GM12878 (cell line): ENCODE results near the gene CYSLTR2. TPM values are rescaled to one million over a fixed set of nuclear protein-coding genes. Genes with fewer than 3 reads are reported as not detected.

Source experiments
- ATAC-seq: fragments of 200-7000 bp; cut with Tn5 transposase; 3 replicates; pipeline ENCODE4 v1.9.1; 2020; ENCODE audit warnings: mild to moderate bottlenecking, moderate library complexity
- BruUV-seq: library from RNA; stranded (reverse); fragments of 400-500 nt; replicated peaks from 2 replicates; lab custom pipeline; 2021; lab: Mats Ljungman, UMichigan
- CTCF ChIA-PET: fragments of 300-600 bp; sonication (Branson Sonifier 250); formaldehyde crosslinking; extraction: SDS; loops from one replicate; lab custom pipeline; 2021; ENCODE audit warnings: inconsistent platforms; lab: Yijun Ruan, JAX
- POLR2A ChIA-PET: fragments of 350-600 bp; formaldehyde crosslinking; extraction: SDS; loops from one replicate; lab custom pipeline; 2021; ENCODE audit warnings: inconsistent platforms; lab: Charles Lee
- RAD21 ChIA-PET: fragments of 300-600 bp; sonication (Branson Sonifier 250); formaldehyde crosslinking; loops from one replicate; lab custom pipeline; 2023; ENCODE audit warnings: antibody characterized with exemption; ENCODE audit not compliant: unreplicated experiment; lab: Charles Lee
- SMC1A ChIA-PET: fragments of 300-600 bp; sonication (Branson Sonifier 250); formaldehyde crosslinking; loops from one replicate; lab custom pipeline; 2023; ENCODE audit not compliant: unreplicated experiment, uncharacterized antibody; lab: Charles Lee
- DNase-seq: peaks from one replicate; pipeline ENCODE4 v3.0.0-alpha.2; 2011; ENCODE audit warnings: low read depth, low spot score
- FAIRE-seq: peaks from 3 replicates; lab custom pipeline; 2011; peaks lifted over from hg19 to GRCh38; lab: Jason Lieb, UNC
- H2AFZ ChIP-seq: 2 replicates; pipeline ENCODE4 v1.6.0; 2011; ENCODE audit warnings: low read depth, low read length, control low read depth; ENCODE audit not compliant: control insufficient read depth
- H3K27ac ChIP-seq: 2 replicates; pipeline ENCODE4 v1.5.1; 2011; ENCODE audit warnings: control low read depth; ENCODE audit not compliant: control insufficient read depth, insufficient read depth
- H3K27me3 ChIP-seq, 2 experiments: replicated peaks in 1 of 2; 2 replicates each; pipeline versions ENCODE4 v1.6.0 to v1.6.1; 2011; ENCODE audit warnings: low read length in 1 of 2; ENCODE audit not compliant: control insufficient read depth in 2 of 2, insufficient read depth in 2 of 2
- H3K36me3 ChIP-seq, 2 experiments: 2 replicates each; pipeline ENCODE4 v1.5.1; 2011; ENCODE audit warnings: low read length in 1 of 2; ENCODE audit not compliant: control insufficient read depth in 2 of 2, insufficient read depth in 2 of 2
- H3K4me1 ChIP-seq: 2 replicates; pipeline ENCODE4 v1.6.1; 2011; ENCODE audit warnings: mild to moderate bottlenecking, low read length, moderate library complexity, mixed read lengths; ENCODE audit not compliant: control insufficient read depth, insufficient read depth
- H3K4me2 ChIP-seq: 2 replicates; pipeline ENCODE4 v1.6.0; 2011; ENCODE audit warnings: control low read depth; ENCODE audit not compliant: control insufficient read depth, insufficient read depth
- H3K4me3 ChIP-seq: fragments of 200-600 bp; sonication (generic); 2 replicates; pipeline ENCODE4 v1.5.1; 2016
- H3K79me2 ChIP-seq: 2 replicates; pipeline ENCODE4 v1.6.0; 2011; ENCODE audit warnings: low read length; ENCODE audit not compliant: control insufficient read depth, insufficient read depth
- H3K9ac ChIP-seq: 2 replicates; pipeline ENCODE4 v1.8.0; 2011; ENCODE audit warnings: low read length, control low read depth, mixed read lengths; ENCODE audit not compliant: control insufficient read depth, insufficient read depth
- H3K9me3 ChIP-seq: replicated peaks from 3 replicates; pipeline ENCODE4 v1.5.1; 2011; ENCODE audit warnings: mild to moderate bottlenecking, low read length; ENCODE audit not compliant: control insufficient read depth, insufficient read depth
- H4K20me1 ChIP-seq: 2 replicates; pipeline ENCODE4 v1.6.0; 2011; ENCODE audit not compliant: control insufficient read depth, insufficient read depth
- ETV6 ChIP-seq, 2 experiments: fragments of 450-650 bp in 1 of 2; IDR thresholded peaks in 1 of 2; conservative IDR thresholded peaks in 1 of 2; 2 replicates each; pipeline ENCODE4 v1.6.1; 2014; ENCODE audit warnings: antibody characterized with exemption in 1 of 2, borderline replicate concordance in 1 of 2, low read depth in 1 of 2, mild to moderate bottlenecking in 1 of 2, moderate library complexity in 1 of 2
- HDAC2 ChIP-seq: fragments of 200-600 bp; sonication (generic); IDR thresholded peaks from 2 replicates; pipeline ENCODE4 v1.6.1; 2017
- HSF1 ChIP-seq: fragments of 150-350 bp; IDR thresholded peaks from 2 replicates; pipeline ENCODE4 v1.6.1; 2014; ENCODE audit warnings: mild to moderate bottlenecking, low read depth, low read length
- MTA3 ChIP-seq: IDR thresholded peaks from 2 replicates; pipeline ENCODE4 v1.6.1; 2012; ENCODE audit warnings: low read length, inconsistent platforms, borderline replicate concordance
- WRNIP1 ChIP-seq: IDR thresholded peaks from 2 replicates; pipeline ENCODE4 v1.6.1; 2011; ENCODE audit warnings: low read depth, low read length, improper control_type of control experiment, borderline replicate concordance
- WGBS: methylation state at CpG from one replicate; pipeline ENCODE4 v1.1.6; 2016; ENCODE audit warnings: low lambda C conversion rate; ENCODE audit not compliant: insufficient replicate concordance, insufficient coverage; ENCODE audit errors: missing lambda C conversion rate; 5-methylcytosine and 5-hydroxymethylcytosine counted together
- in situ Hi-C: fragments of 300-500 bp; cut with MboI; formaldehyde crosslinking; loops from 9 replicates; pipeline ENCODE4 v1.14.3; 2018; ENCODE audit warnings: mixed read lengths
- intact Hi-C: fragments of 100-400 bp; cut with micrococcal nuclease; formaldehyde crosslinking; loops from one replicate; pipeline ENCODE4 v1.14.2; 2022; ENCODE audit not compliant: unreplicated experiment
- polyA plus RNA-seq, 11 experiments: library from polyadenylated mRNA; depleted of rRNA in 4 of 11; unstranded in 6 of 11; stranded (reverse) in 5 of 11; fragments of >200 nt; fragmentation: Nextera tagmentation in 4 of 11; fragmentation: Illumina TruSeq in 1 of 11; extraction: Ambion mirVana in 4 of 11; extraction: Trizol in 1 of 11; gene quantifications; 1 replicate in 1 of 11; 2 replicates in 10 of 11; pipeline versions ENCODE4 v1.2.1 to v1.2.3, GENCODE V29; 2011 to 2016; ENCODE audit warnings: inconsistent platforms in 2 of 11, missing spikeins in 2 of 11, low read depth in 1 of 11
- total RNA-seq, 4 experiments: library from RNA; depleted of rRNA in 3 of 4; stranded (reverse); fragments of >200 nt in 3 of 4; fragmentation: Illumina TruSeq in 1 of 4; extraction: Trizol in 1 of 4; gene quantifications; 2 replicates each; pipeline versions ENCODE4 v1.2.1 to v1.2.3, GENCODE V29; 2013 to 2021
- TF ChIP-seq, protein P1 (sequence below): IDR thresholded peaks from 2 replicates; pipeline ENCODE4 v1.6.1; 2012; ENCODE audit warnings: improper control_type of control experiment, low read depth, low read length; ENCODE audit not compliant: insufficient replicate concordance
- TF ChIP-seq, protein P2 (sequence below): IDR thresholded peaks from 2 replicates; pipeline ENCODE4 v1.6.1; 2011; ENCODE audit warnings: low read depth, mild to moderate bottlenecking, low read length, moderate library complexity, borderline replicate concordance; ENCODE audit errors: extremely low read depth
- TF ChIP-seq, protein P3 (sequence below): IDR thresholded peaks from 2 replicates; pipeline ENCODE4 v1.6.1; 2012; ENCODE audit warnings: low read length, inconsistent platforms
- TF ChIP-seq, protein P4 (sequence below): fragments of 450-650 bp; IDR thresholded peaks from 2 replicates; pipeline ENCODE4 v1.6.1; 2016; ENCODE audit warnings: mild to moderate bottlenecking, moderate library complexity, borderline replicate concordance

The CYSLTR2 gene
- total and polyA plus RNA-seq, 10 of the 15 experiments (the other 5 are each of a cell fraction or from before 2014, with no cell fraction given) = 0.02 to 0.08 (median 0.03) TPM; not detected in 5

DNA sequence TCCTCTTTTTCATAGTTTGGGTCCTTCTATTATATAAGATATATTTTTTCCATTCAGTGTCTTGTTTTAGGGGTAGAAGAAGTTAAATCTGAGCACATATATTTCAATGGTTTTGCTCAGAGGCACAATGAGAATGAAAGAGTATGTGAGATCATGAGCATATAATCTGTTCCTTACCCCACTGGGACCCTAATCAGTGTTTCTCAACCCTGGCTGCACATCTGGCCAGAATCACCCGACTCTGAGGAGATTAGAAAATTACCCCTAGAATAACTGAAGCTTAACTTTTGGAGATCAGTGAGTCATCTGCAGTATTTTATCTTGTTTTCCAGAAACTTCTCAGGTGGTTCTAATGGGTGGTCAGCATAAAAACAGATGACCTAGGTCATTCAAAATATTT is 782 bp downstream of the CYSLTR2 start (continued):
- TF ChIP-seq, protein P1, sequence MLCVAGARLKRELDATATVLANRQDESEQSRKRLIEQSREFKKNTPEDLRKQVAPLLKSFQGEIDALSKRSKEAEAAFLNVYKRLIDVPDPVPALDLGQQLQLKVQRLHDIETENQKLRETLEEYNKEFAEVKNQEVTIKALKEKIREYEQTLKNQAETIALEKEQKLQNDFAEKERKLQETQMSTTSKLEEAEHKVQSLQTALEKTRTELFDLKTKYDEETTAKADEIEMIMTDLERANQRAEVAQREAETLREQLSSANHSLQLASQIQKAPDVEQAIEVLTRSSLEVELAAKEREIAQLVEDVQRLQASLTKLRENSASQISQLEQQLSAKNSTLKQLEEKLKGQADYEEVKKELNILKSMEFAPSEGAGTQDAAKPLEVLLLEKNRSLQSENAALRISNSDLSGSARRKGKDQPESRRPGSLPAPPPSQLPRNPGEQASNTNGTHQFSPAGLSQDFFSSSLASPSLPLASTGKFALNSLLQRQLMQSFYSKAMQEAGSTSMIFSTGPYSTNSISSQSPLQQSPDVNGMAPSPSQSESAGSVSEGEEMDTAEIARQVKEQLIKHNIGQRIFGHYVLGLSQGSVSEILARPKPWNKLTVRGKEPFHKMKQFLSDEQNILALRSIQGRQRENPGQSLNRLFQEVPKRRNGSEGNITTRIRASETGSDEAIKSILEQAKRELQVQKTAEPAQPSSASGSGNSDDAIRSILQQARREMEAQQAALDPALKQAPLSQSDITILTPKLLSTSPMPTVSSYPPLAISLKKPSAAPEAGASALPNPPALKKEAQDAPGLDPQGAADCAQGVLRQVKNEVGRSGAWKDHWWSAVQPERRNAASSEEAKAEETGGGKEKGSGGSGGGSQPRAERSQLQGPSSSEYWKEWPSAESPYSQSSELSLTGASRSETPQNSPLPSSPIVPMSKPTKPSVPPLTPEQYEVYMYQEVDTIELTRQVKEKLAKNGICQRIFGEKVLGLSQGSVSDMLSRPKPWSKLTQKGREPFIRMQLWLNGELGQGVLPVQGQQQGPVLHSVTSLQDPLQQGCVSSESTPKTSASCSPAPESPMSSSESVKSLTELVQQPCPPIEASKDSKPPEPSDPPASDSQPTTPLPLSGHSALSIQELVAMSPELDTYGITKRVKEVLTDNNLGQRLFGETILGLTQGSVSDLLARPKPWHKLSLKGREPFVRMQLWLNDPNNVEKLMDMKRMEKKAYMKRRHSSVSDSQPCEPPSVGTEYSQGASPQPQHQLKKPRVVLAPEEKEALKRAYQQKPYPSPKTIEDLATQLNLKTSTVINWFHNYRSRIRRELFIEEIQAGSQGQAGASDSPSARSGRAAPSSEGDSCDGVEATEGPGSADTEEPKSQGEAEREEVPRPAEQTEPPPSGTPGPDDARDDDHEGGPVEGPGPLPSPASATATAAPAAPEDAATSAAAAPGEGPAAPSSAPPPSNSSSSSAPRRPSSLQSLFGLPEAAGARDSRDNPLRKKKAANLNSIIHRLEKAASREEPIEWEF = no peak
- no peak for TF ChIP-seq HSF1
- TF ChIP-seq, protein P2, sequence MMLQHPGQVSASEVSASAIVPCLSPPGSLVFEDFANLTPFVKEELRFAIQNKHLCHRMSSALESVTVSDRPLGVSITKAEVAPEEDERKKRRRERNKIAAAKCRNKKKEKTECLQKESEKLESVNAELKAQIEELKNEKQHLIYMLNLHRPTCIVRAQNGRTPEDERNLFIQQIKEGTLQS = no peak

GRCh38 chr13:48655291-48655690 is 1.6 kb downstream of the CYSLTR2 start:
- H3K36me3 ChIP-seq = no peaks in the 10 kb centered on the region
- FAIRE-seq = no peak
- ATAC-seq = no peak
- H3K4me2 ChIP-seq = no peak overlapping the region
- in situ Hi-C loops (no loop called here), intact Hi-C loops (no loop called here)
- H3K9me3 ChIP-seq = no peaks in the 10 kb centered on the region
- no peaks in the 10 kb centered on the region for H3K79me2 ChIP-seq
- H2AFZ ChIP-seq = no peak overlapping the region
- no peak overlapping the region for H3K9ac ChIP-seq
- H3K4me1 ChIP-seq = peaks cover 8% of the 10 kb centered on the region
- no peak for DNase-seq
- no TSS peak for BruUV-seq
- ChIA-PET POLR2A (no interaction called here), SMC1A (no interaction called here), CTCF (no interaction called here), RAD21 (no interaction called here)
- no peak overlapping the region for H3K27ac ChIP-seq
- WGBS = 85% methylated on average over 4 of the region's 4 CpGs
- no peaks in the 10 kb centered on the region for H3K27me3 ChIP-seq
- H3K4me3 ChIP-seq = no peak overlapping the region
- H4K20me1 ChIP-seq = no peaks in the 10 kb centered on the region
- TF ChIP-seq HDAC2 (no peak), ETV6 (conservative IDR thresholded peaks at IDR 0.05 in 1 of 2, IDR thresholded peaks at IDR 0.05 in 1 of 2; ENCODE audit: borderline replicate concordance in 1 of 2, low read depth in 1 of 2) (no peak), WRNIP1 (no peak), MTA3 (no peak)
- TF ChIP-seq, protein P3, sequence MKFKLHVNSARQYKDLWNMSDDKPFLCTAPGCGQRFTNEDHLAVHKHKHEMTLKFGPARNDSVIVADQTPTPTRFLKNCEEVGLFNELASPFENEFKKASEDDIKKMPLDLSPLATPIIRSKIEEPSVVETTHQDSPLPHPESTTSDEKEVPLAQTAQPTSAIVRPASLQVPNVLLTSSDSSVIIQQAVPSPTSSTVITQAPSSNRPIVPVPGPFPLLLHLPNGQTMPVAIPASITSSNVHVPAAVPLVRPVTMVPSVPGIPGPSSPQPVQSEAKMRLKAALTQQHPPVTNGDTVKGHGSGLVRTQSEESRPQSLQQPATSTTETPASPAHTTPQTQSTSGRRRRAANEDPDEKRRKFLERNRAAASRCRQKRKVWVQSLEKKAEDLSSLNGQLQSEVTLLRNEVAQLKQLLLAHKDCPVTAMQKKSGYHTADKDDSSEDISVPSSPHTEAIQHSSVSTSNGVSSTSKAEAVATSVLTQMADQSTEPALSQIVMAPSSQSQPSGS = no peak
- TF ChIP-seq, protein P4, sequence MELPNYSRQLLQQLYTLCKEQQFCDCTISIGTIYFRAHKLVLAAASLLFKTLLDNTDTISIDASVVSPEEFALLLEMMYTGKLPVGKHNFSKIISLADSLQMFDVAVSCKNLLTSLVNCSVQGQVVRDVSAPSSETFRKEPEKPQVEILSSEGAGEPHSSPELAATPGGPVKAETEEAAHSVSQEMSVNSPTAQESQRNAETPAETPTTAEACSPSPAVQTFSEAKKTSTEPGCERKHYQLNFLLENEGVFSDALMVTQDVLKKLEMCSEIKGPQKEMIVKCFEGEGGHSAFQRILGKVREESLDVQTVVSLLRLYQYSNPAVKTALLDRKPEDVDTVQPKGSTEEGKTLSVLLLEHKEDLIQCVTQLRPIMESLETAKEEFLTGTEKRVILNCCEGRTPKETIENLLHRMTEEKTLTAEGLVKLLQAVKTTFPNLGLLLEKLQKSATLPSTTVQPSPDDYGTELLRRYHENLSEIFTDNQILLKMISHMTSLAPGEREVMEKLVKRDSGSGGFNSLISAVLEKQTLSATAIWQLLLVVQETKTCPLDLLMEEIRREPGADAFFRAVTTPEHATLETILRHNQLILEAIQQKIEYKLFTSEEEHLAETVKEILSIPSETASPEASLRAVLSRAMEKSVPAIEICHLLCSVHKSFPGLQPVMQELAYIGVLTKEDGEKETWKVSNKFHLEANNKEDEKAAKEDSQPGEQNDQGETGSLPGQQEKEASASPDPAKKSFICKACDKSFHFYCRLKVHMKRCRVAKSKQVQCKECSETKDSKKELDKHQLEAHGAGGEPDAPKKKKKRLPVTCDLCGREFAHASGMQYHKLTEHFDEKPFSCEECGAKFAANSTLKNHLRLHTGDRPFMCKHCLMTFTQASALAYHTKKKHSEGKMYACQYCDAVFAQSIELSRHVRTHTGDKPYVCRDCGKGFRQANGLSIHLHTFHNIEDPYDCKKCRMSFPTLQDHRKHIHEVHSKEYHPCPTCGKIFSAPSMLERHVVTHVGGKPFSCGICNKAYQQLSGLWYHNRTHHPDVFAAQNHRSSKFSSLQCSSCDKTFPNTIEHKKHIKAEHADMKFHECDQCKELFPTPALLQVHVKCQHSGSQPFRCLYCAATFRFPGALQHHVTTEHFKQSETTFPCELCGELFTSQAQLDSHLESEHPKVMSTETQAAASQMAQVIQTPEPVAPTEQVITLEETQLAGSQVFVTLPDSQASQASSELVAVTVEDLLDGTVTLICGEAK = no peak
